ENCODE results near the gene RANBP17. TPM values are rescaled to one million over a fixed set of nuclear protein-coding genes. Genes with fewer than 3 reads are reported as not detected.
"Not testable (repeated sequence)": the region's sequence is repeated elsewhere in the genome, so short reads cannot be mapped to it uniquely, and the experiment has no call there.

The RANBP17 gene
- total RNA-seq, 1 donor from 2014 or later = 4.0 TPM

- no peak for DNase-seq (ENCODE audit: low read depth in 2 of 2)
Observed at GRCh38 chr5:170865622-170866021, 3.8 kb downstream of the RANBP17 start.

GRCh38 chr5:170867825-170868224, 6.0 kb downstream of the RANBP17 start:
- DNase-seq (ENCODE audit: low read depth in 2 of 2) = no peak

GRCh38 chr5:170870390-170870789, 8.6 kb downstream of the RANBP17 start:
- DNase-seq (ENCODE audit: low read depth in 2 of 2) = not testable (repeated sequence)

GRCh38 chr5:170874017-170874416, 12.2 kb downstream of the RANBP17 start:
- DNase-seq (ENCODE audit: low read depth in 2 of 2) = no peak

GRCh38 chr5:170875811-170876210, 14.0 kb downstream of the RANBP17 start:
- DNase-seq (ENCODE audit: low read depth in 2 of 2) = no peak

GRCh38 chr5:170880084-170880483, 18.3 kb downstream of the RANBP17 start:
- no peak for DNase-seq (ENCODE audit: low read depth in 2 of 2)

GRCh38 chr5:170882345-170882744, 20.5 kb downstream of the RANBP17 start:
- DNase-seq (ENCODE audit: low read depth in 2 of 2) = no peak

- no peak for DNase-seq (ENCODE audit: low read depth in 2 of 2)
Observed at GRCh38 chr5:170885256-170885655, 23.4 kb downstream of the RANBP17 start.

GRCh38 chr5:170885809-170886208, 24.0 kb downstream of the RANBP17 start:
- DNase-seq (ENCODE audit: low read depth in 2 of 2) = peak; percentile 3 to 39

- no peak for DNase-seq (ENCODE audit: low read depth in 2 of 2)
Observed at GRCh38 chr5:170886210-170886894, 24.5 kb downstream of the RANBP17 start.

- DNase-seq (ENCODE audit: low read depth in 2 of 2) = peak; percentile 4 to 62
Observed at GRCh38 chr5:170892196-170892595, 30.4 kb downstream of the RANBP17 start.

GRCh38 chr5:170894665-170895064, 32.8 kb downstream of the RANBP17 start:
- no peak for DNase-seq (ENCODE audit: low read depth in 2 of 2)

- DNase-seq (ENCODE audit: low read depth in 2 of 2) = peak; percentile 19 to 44
Observed at GRCh38 chr5:170896779-170897178, 35.0 kb downstream of the RANBP17 start.

GRCh38 chr5:170903075-170903474, 41.3 kb downstream of the RANBP17 start:
- no peak for DNase-seq (ENCODE audit: low read depth in 2 of 2)

GRCh38 chr5:170907758-170908157, 45.9 kb downstream of the RANBP17 start:
- no peak for DNase-seq (ENCODE audit: low read depth in 2 of 2)

GRCh38 chr5:170913573-170913972, 51.8 kb downstream of the RANBP17 start:
- no peak for DNase-seq (ENCODE audit: low read depth in 2 of 2)

- peak in 1 of 2 donors; percentile 12 for DNase-seq (ENCODE audit: low read depth in 2 of 2)
Observed at GRCh38 chr5:170917113-170917512, 55.3 kb downstream of the RANBP17 start.

GRCh38 chr5:170920196-170920595, 58.4 kb downstream of the RANBP17 start:
- no peak for DNase-seq (ENCODE audit: low read depth in 2 of 2)

GRCh38 chr5:170922331-170922730, 60.5 kb downstream of the RANBP17 start:
- DNase-seq (ENCODE audit: low read depth in 2 of 2) = not testable (repeated sequence)

- DNase-seq (ENCODE audit: low read depth in 2 of 2) = no peak
Observed at GRCh38 chr5:170923910-170924620, 62.2 kb downstream of the RANBP17 start.

- not testable (repeated sequence) for DNase-seq (ENCODE audit: low read depth in 2 of 2)
Observed at GRCh38 chr5:170935534-170936218, 73.9 kb downstream of the RANBP17 start.

- DNase-seq (ENCODE audit: low read depth in 2 of 2) = no peak
Observed at GRCh38 chr5:170937072-170937471, 75.3 kb downstream of the RANBP17 start.

All from lung microvascular endothelial cell (primary cell).